Fibroblast of skin of left biceps (primary cell): ENCODE results near the gene B3GALT6.
"Not testable (repeated sequence)": the region's sequence is repeated elsewhere in the genome, so short reads cannot be mapped to it uniquely, and the experiment has no call there.

Experiments
- DNase-seq, 2 experiments: peaks; one replicate each; pipeline ENCODE4 v3.0.0-alpha.2; 2013; ENCODE audit warnings: low read depth in 2 of 2

B3GALT6 gene

GRCh38 chr1:1244192-1244811 lies 12.3 kb downstream of the B3GALT6 start:
- no peak for DNase-seq

- no peak for DNase-seq
Observed at GRCh38 chr1:1245178-1245816, 13.3 kb downstream of the B3GALT6 start.

- DNase-seq: no peak
Observed at GRCh38 chr1:1245817-1246576, 14.0 kb downstream of the B3GALT6 start.

- DNase-seq: no peak
Observed at GRCh38 chr1:1246577-1247340, 14.7 kb downstream of the B3GALT6 start, which contains the start of gene C1QTNF12. TSS of gene C1QTNF12 (minus strand) at chr1:1246722. CDS start at chr1:1246690, 32 bp downstream.

GRCh38 chr1:1247341-1247913 lies 15.4 kb downstream of the B3GALT6 start:
- no peak for DNase-seq

GRCh38 chr1:1248009-1248913 lies 16.2 kb downstream of the B3GALT6 start:
- not testable (repeated sequence) for DNase-seq

GRCh38 chr1:1250786-1251284 lies 18.8 kb downstream of the B3GALT6 start:
- no peak for DNase-seq

GRCh38 chr1:1253314-1253713 lies 21.3 kb downstream of the B3GALT6 start:
- no peak for DNase-seq

- no peak for DNase-seq
Observed at GRCh38 chr1:1253972-1254666, 22.1 kb downstream of the B3GALT6 start.

GRCh38 chr1:1254667-1254998 lies 22.6 kb downstream of the B3GALT6 start:
- DNase-seq: no peak

GRCh38 chr1:1255078-1255477 lies 23.0 kb downstream of the B3GALT6 start:
- no peak for DNase-seq

GRCh38 chr1:1255611-1256010 lies 23.6 kb downstream of the B3GALT6 start:
- no peak for DNase-seq

- DNase-seq: no peak
Observed at GRCh38 chr1:1256956-1257871, 25.2 kb downstream of the B3GALT6 start.

- DNase-seq: no peak
Observed at GRCh38 chr1:1259119-1259488, 27.1 kb downstream of the B3GALT6 start.

- DNase-seq: no peak
Observed at GRCh38 chr1:1259540-1259939, 27.5 kb downstream of the B3GALT6 start.

- DNase-seq: no peak
Observed at GRCh38 chr1:1259951-1260600, 28.0 kb downstream of the B3GALT6 start.

GRCh38 chr1:1260843-1261560 lies 29.0 kb downstream of the B3GALT6 start:
- no peak for DNase-seq

GRCh38 chr1:1262071-1262470 lies 30.0 kb downstream of the B3GALT6 start:
- no peak for DNase-seq
